ENCODE data around the gene LIN54.
"Not testable (repeated sequence)": the region's sequence is repeated elsewhere in the genome, so short reads cannot be mapped to it uniquely, and the experiment has no call there.

The LIN54 gene

DNA sequence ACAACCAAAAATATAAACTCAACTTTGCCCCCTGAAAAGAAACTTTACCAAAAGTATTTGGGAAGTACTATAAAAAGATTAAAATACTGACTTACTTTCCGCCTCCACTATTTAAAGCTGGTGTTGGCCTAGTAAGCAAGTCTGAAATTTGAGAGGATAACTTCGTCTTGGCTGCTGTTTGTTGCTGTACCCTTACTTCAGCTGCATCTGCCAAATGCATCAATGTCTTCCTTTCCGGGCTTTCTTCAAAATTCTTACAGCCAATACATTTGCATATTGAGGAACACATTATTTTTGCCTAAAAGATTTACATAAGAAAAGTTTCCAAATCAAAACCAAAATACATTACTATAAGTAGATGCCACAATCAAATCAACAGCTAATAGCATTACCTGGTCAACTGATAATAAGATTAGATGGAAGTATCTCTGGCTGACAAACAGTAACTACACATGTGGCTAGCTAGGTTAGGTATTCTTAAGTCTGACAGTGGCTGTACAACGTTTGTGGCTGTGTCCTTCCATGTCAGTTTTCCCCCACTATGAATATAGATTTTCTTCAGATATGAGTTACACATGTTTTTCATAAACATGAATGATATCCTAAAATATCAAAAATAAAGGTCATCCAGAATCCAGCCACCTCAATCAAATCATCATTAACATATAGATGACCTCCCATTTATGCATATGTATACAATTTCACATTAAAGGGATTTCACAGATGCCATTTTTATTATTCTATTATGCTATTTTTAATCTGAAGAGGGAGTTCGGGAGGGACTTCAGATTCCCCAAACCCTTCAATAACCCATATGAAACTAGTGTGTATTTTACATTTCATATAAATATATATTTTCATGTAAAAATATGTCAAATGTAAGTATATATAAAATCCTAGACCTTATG, 79.5 kb downstream of the LIN54 start:
- no peak for DNase-seq

DNA sequence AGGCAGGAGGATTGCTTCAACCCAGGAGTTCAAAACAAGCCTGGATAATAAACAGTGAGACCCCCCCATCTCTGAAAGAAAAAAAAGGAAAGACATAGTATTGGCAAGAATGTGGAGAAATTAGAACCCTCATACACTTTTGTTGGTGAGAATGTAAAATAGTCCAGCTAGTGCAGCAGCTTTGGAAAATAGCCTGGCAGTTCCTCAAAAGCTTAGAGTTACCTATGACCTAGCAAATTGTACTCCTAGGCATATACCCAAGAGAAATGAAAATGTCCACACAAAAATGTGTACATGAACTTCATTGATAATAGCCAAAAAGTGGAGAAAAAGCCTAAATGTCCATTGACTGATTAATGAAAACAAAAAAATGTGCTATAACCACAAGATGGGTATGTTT, 88.8 kb downstream of the LIN54 start:
- no peak for DNase-seq

DNA sequence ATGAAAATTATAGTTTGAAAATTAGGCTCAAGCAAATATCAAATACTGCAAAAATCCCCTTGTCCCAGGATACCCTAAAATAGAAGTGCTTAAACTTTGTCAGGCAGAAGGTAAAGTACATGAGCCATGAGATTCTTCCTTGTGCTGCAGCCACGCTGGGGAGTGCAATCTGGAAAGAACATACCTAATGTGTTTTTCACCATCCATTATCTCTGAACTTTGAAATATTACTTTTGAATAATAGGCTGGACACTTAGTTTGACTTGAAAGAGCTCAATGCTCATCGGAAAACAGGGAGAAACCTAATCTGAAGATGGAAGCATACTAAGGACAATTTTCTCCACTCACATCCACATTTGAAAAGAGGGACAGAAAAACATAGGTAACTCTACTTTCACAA, 91.2 kb downstream of the LIN54 start:
- DNase-seq: no peak

DNA sequence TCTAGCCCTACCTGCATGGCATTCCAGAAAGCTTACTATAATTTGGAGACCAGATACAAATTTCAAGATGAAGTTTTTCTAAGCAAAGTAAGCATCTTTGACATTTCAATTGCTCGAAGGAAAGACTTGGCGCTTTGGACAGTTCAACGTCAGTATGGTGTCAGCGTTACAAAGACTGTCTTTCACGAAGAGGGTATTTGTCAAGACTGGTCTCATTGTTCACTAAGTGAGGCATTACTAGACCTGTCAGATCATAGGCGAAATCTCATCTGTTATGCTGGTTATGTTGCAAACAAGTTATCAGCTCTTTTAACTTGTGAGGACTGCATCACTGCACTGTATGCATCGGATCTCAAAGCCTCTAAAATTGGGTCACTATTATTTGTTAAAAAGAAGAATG, 92.5 kb downstream of the LIN54 start:
- DNase-seq: no peak

DNA sequence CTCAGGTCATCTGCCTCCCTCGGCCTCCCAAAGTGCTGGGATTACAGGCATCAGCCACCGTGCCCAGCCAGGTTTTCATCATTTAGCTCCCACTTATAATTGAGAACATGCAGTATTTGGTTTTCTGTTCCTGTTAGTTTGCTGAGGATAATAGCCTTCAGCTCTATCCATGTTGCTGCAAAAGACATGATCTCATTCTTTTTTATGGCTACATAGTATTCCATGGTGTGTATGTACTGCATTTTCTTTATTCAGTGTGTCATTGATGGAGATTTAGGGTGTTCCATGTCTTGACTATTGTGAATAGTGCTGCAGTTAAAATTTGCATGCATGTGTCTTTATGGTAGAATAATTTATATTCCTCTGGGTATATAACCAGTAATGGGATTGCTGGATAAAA, 96.7 kb downstream of the LIN54 start:
- not testable (repeated sequence) for DNase-seq

DNA sequence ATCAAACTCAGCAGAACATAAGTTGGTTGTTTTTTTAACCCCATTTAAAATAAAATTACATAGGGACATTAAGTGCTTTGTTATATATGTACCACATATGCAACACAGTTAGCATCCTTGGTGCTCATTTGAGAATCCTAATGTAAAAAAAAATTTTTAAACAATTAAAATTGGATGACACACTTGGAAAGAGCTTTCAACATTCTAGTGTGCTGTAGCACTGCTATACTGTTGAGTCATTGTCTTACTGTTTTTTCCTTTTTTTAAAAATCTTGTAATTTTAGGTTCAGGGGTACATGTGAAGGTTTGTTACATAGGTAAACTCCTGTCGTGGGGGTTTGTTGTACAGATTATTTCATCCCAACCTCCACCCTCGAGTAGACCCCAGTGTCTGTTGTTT, 97.3 kb downstream of the LIN54 start:
- no peak for DNase-seq

DNA sequence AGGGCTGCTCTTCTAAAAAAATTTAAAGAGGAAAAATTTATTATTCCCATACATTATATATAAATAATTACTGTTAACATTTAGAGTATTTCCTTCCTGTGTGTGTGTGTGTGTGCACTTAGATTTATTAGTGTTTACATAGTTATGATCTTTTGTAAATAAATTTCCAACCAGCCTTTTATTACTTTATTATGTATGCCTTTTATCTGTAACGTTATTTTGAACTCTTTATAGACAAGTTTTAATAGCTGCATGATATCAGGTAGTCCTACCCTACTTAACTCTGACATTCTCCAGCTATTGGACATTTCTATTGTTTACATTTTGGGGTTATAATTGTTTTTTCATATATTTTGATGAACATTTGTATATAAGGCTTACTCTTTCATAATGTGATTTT, 101.3 kb downstream of the LIN54 start:
- DNase-seq: no peak

DNA sequence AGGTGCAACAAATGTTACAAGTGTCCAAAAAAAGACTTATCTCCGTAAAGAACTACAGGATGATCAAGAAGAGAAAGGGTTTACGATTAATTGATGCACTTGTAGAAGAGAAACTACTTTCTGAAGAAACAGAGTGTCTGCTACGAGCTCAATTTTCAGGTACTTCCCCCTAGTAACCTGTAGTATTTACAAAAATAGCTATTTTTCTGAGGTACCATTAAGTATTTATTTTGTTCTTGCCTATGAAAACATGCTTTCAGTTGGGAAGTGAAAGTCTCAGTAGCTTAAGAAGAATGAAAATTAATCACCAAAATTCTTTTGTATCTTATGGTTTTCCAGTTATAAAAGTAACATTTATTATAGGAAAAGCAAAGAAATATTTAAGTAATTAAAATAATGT, 104.2 kb downstream of the LIN54 start:
- DNase-seq: no peak

DNA sequence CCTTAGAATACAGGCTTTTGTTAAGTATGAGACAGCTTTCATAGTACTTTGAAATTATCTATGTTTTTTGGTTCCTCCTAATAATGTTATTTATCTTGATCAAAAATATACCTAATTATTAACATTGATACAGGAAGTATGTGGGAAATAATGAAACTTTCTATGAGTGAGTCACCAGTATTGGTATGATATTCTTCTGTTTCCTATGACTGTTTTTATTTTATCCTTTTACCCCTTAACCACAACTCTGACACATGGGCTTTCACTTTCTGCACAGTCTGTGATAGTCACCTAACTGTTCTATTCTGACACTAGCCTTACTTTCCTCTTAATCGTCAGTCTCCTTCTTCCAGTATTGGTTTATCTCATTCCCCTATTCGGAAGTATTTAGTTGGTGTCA, 105.4 kb downstream of the LIN54 start:
- no peak for DNase-seq

DNA sequence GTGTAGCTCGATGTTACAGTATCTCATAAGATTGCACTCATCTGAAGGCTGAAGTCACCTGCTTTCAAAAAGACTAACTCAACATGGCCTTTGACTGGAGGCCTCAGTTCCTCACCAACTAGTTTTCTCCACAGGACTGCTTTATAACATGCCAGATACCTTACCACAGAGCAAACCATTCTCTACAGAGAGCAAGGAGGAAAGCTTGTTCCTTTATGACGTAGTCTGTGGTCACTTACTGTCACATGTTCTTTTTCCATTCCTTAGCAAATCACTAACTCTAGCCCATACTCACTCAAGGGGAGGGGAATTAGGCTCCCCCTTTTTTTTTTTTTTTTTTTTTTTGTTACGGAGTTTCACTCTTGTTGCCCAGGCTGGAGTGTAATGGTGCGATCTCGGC, 106.9 kb downstream of the LIN54 start:
- DNase-seq: no peak

DNA sequence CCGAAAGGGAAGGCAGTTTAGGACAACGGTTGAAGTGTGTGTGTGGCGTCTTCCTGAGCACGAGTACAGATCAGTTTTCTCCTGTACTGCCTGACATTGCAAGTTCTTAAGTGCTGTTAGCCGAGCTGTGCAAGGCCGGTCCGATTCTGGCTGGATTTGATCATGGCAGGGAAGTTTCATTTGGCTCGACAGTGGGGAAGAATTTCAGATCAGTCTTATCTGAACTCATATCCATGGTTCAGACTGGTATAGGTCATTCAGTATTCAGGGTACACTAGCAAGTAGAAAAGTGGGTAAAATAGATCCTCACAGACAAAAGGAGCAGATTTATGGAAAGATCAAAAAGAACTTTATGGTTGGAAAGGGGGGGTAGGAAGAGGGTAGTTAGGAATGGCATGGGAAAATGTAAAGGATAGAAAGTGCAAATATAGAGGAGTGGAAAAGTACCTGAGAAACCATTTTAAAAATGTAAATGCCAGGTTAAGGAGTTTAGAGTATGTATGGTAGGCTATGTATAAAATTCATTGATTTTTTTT, 109.4 kb downstream of the LIN54 start:
- DNase-seq: no peak

DNA sequence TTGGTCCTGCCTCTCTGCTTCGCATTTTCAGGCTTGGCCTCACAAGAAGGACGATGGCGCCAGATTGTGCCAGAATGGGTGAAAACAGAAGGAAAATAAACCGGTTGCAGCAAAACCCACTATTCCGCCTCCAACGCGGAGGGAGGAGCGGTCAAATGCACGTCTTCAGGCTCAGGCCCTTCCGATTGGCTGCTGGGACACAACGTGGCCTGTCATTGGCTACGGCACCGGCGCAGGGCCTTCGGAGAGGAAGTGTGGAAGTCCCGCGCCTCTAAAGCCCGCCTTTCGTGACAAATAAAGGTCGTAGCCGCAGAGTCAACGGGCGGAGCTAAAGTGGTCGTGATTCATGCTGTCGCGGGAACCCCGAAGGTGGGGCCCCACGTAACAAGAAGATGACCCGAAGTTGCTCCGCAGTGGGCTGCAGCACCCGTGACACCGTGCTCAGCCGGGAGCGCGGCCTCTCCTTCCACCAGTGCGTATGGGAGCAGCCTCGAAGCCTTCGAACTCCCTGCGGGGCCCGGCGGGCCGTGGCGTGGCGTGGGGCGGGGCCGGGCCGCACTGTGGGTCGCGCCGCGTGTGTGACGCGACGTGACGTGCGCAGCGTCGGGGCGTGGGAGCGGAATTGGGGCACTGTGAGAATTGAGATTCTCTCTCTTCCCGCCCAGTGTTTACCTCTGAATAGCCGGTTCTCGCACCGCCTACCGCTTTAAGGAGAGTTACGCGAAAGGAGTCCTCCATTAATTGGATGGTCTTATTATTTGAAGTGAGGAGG, 110.0 kb downstream of the LIN54 start, which contains the start of gene THAP9:
Gene THAP9 (plus strand): TSS at position 325 of the 772 bp plus-strand sequence. CDS start 68 bp downstream, at position 393.
- peak; percentile 96 for DNase-seq

DNA sequence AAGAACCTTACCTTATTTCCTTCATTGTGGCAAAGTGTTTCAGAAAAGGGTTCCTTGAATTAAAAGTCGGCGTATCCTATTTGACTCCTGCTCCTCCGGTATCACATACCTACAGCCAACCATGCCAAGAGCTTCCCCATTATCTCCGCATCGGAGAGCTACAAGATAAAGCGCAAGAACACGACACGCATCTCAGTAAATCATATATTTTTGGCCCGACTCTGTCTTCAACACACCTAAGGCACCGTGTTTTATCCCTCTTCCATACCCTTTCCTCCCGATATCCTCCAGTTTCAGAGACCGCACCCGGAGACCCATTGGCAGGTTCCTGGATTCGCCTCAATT, 110.6 kb downstream of the LIN54 start:
- no peak for DNase-seq

DNA sequence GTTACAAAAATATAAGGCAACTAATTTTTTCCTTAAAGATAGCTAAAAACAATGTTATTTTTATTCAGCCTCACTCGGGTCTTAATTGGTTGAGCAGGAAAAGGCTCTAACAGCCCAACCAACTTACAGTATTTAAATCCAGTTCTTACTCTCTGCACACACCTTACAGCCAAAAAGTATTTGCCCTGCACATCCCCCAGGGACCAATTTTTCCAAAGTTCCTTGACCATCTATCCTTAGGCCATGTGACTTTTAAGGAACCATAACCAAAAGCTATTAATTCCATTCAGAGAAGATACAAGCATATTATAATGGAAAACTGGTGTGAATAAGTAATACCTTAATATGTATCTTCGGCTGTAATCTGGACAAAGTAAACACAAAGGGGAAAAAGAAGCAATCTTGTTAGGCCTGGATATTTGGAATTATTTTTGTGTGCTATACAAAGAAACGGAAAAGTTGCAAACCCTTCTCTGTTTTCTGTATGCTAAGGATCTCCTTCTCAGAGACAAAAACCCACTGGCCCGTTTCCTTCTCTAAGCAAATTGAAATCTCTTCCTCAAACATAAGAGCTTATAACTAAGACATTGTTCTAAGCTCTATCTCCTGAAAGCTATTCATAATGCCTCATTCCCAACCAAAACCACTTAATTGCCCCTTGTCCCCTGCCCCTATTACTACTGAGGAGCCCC, 111.1 kb downstream of the LIN54 start:
- DNase-seq: no peak

DNA sequence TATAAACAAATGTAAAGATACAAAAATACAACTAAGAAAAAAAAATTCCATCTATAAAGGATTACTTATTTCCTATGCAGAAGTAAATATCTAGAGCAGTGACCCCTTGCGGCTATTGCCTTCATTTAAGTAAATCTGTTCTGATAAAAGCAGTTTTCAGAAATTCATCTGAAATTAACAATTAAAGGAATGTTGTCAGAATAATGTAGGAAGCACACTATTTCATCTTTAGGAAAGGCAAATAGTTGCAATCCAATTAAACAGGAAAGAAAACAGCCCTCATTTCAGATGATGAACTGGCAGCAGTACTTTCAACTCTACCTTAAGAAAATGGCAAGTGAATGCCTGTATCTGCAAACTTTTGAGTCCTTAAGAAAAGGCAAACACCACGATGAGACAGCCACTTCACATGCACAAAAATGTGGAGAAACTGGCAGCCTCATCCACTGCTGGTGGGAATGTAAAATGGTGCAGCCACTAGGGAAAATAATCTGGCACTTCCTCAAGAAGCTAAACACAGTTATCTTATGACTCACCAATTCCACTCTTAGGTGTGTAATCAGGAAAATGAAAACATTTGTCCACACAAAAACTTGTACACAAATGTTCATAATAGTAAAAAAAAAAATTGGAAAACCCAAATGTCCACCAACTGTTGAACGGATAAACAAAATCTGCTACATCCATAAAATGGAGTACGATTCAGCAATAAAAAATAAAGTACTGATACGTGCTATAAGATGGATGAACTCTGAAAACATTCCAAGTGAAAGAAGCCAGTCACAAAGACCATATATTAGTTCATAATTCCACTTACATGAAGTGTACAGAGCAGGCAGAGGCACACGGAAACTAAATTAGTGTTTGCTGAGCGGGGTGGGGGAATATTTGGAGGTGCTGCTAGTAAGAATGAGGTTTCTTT, 112.0 kb downstream of the LIN54 start:
- DNase-seq: no peak

DNA sequence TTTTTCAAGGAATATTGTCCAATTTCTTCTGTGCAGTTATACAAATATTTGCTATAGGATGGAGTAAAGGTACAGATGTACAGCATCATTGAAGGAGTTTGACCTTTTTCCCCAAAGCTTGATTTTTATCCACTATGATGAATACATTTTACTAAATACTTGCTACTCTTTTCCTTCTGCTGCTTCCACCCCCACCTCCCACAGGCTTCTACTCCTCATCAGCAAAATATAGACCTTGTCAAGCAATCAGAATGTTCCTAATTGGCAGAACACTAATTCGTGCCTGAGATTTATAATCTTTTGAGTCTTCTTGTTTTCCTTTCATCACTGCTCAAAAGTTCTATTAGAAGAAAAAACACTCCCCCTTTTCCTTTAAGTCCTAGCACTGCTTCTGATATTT, 113.9 kb downstream of the LIN54 start:
- no peak for DNase-seq

DNA sequence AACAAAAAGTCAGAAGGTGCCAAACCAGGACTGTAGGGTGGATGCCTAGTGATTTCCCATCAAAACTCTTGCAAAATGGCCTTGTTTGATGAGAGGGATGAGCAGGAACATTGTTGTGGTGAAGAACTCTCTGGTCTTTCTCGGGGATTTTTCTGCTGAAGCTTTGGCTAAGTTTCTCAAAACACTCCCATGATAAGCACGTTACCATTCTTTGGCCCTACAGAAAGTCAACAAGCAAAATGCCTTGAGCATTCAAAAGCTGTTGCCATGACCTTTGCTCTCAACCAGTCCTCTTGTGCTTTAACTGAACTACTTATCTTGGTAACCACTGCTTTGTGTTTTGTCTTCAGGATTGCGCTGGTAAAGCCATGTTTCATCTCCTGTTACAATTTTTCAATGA, 116.7 kb downstream of the LIN54 start:
- no peak for DNase-seq

DNA sequence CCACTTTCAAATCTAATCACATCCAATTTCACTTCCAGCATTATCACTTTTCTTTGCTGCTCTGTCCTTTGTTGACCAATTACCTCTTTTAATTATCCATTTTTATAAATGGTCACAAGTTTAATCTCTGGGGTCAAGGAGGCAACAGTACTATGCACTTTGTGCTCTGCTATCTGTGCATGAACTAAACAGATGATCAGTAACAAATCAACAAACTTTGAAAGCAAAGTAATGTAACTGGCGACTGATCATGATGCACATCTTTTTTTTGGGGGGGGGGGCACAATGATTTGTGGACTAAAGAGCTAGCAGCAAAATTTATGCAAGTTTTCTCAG, 118.2 kb downstream of the LIN54 start:
- DNase-seq: no peak

DNA sequence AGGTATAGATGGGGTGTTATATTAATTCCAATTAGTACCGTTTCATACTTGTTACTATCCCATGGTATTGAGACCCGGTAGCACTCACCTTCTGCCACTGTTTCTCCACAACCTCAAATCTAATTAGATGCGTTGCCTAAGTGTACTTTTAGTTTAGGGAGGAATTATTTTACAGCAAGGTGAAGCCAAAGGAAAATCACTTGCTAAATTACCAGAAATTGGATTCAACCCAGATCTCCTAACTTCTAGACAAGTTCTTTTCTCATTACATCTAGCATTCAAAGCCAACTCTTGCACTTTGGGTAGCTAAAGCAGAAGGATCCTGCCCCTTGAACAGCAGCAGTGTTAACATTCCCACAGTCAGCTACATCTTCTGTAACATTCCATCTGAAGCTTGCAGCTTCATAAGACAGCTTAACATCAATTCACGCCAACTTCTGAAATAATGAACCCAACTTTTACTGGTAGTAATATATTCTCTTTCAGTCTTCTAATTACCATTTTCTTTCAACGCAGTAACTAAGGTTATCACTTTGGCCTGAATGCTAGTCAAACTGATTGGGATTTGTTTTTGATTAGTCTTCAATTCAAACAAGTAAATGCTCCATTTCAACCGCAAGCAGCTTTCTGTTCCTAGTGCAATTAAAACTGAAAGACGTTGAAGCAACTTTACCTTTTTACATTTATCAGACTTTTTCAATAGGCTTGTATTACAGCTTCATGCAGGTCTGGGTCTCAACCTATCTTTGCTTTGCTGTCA, 118.7 kb downstream of the LIN54 start:
- DNase-seq: no peak

DNA sequence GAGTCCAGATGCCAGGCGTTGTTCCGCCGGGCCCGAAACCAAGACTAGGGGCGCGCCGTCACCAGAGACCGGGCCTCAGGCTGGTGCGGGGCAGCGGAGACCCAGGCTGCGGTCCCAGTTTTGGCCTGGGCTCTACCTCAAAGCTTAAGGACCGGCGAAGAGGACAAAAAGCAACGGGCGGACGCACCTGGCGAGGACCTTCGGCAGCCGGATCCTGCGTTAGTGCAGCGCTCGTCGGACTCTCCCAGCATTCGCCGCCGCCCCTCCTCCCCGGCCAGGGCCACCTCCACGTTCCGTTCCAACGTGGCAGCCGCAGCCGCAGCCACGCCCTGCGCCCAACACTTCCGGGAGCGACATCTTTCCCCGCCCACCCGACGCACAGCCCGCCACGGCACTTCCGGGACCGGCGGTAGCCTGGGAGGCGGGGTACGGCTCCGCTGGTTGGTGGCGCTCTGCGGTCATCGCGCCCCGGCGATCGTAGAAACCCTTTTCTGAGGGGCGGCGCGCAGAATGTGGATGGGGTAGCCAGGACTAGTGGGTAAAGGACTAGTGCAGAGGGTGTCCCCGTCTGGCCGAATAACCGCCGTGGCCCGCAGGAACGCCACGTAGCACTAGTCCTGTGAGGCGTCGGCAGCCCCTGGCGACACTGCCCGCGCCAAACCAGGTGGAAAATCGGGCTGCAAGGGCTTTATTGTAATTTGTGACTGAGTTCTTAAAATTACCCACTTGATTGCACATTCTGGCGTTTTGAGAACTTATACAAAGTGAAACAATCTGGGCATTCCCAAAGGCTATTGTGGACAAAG, 119.5 kb downstream of the LIN54 start, which contains the start of gene SEC31A:
Gene SEC31A (minus strand): TSS at position 253 of the 806 bp plus-strand sequence. CDS start 9,217 bp downstream, outside the sequence.
- DNase-seq: peak; percentile 96

DNA sequence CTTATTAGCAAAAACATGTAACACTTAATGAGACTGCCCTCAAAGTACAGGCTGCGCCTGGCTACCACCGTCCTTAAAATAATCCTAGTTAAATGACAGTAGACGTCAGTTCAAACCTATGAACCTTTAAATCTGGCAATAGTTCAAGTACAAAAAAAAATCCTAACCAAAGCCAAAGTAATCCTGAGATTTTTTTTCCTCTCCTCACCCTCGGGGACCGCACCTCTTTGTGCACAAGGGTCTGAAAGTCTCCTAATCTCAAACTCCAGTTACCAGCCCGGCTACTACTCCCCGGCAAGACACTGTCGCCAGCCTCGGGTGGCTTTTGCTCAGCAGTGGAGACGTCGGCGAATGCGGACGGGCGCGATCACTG, 120.1 kb downstream of the LIN54 start:
- DNase-seq: no peak
